GM12878 (cell line): ENCODE measurements around the gene BCLAF1. TPM values are rescaled to one million over a fixed set of nuclear protein-coding genes. Genes with fewer than 3 reads are reported as not detected.

Experiments used
- ATAC-seq: fragments of 200-7000 bp; cut with Tn5 transposase; 3 replicates; pipeline ENCODE4 v1.9.1; 2020; ENCODE audit warnings: mild to moderate bottlenecking, moderate library complexity
- BruUV-seq: library from RNA; stranded (reverse); fragments of 400-500 nt; replicated peaks from 2 replicates; lab custom pipeline; 2021; lab: Mats Ljungman, UMichigan
- CTCF ChIA-PET: fragments of 300-600 bp; sonication (Branson Sonifier 250); formaldehyde crosslinking; extraction: SDS; loops from one replicate; lab custom pipeline; 2021; ENCODE audit warnings: inconsistent platforms; lab: Yijun Ruan, JAX
- POLR2A ChIA-PET: fragments of 350-600 bp; formaldehyde crosslinking; extraction: SDS; loops from one replicate; lab custom pipeline; 2021; ENCODE audit warnings: inconsistent platforms; lab: Charles Lee
- RAD21 ChIA-PET: fragments of 300-600 bp; sonication (Branson Sonifier 250); formaldehyde crosslinking; loops from one replicate; lab custom pipeline; 2023; ENCODE audit warnings: antibody characterized with exemption; ENCODE audit not compliant: unreplicated experiment; lab: Charles Lee
- SMC1A ChIA-PET: fragments of 300-600 bp; sonication (Branson Sonifier 250); formaldehyde crosslinking; loops from one replicate; lab custom pipeline; 2023; ENCODE audit not compliant: unreplicated experiment, uncharacterized antibody; lab: Charles Lee
- DNase-seq: peaks from one replicate; pipeline ENCODE4 v3.0.0-alpha.2; 2011; ENCODE audit warnings: low read depth, low spot score
- FAIRE-seq: peaks from 3 replicates; lab custom pipeline; 2011; peaks lifted over from hg19 to GRCh38; lab: Jason Lieb, UNC
- H2AFZ ChIP-seq: 2 replicates; pipeline ENCODE4 v1.6.0; 2011; ENCODE audit warnings: low read depth, low read length, control low read depth; ENCODE audit not compliant: control insufficient read depth
- H3K27ac ChIP-seq: 2 replicates; pipeline ENCODE4 v1.5.1; 2011; ENCODE audit warnings: control low read depth; ENCODE audit not compliant: control insufficient read depth, insufficient read depth
- H3K27me3 ChIP-seq, 2 experiments: replicated peaks in 1 of 2; 2 replicates each; pipeline versions ENCODE4 v1.6.0 to v1.6.1; 2011; ENCODE audit warnings: low read length in 1 of 2; ENCODE audit not compliant: control insufficient read depth in 2 of 2, insufficient read depth in 2 of 2
- H3K36me3 ChIP-seq, 2 experiments: 2 replicates each; pipeline ENCODE4 v1.5.1; 2011; ENCODE audit warnings: low read length in 1 of 2; ENCODE audit not compliant: control insufficient read depth in 2 of 2, insufficient read depth in 2 of 2
- H3K4me1 ChIP-seq: 2 replicates; pipeline ENCODE4 v1.6.1; 2011; ENCODE audit warnings: mild to moderate bottlenecking, low read length, moderate library complexity, mixed read lengths; ENCODE audit not compliant: control insufficient read depth, insufficient read depth
- H3K4me2 ChIP-seq: 2 replicates; pipeline ENCODE4 v1.6.0; 2011; ENCODE audit warnings: control low read depth; ENCODE audit not compliant: control insufficient read depth, insufficient read depth
- H3K4me3 ChIP-seq: fragments of 200-600 bp; sonication (generic); 2 replicates; pipeline ENCODE4 v1.5.1; 2016
- H3K79me2 ChIP-seq: 2 replicates; pipeline ENCODE4 v1.6.0; 2011; ENCODE audit warnings: low read length; ENCODE audit not compliant: control insufficient read depth, insufficient read depth
- H3K9ac ChIP-seq: 2 replicates; pipeline ENCODE4 v1.8.0; 2011; ENCODE audit warnings: low read length, control low read depth, mixed read lengths; ENCODE audit not compliant: control insufficient read depth, insufficient read depth
- H3K9me3 ChIP-seq: replicated peaks from 3 replicates; pipeline ENCODE4 v1.5.1; 2011; ENCODE audit warnings: mild to moderate bottlenecking, low read length; ENCODE audit not compliant: control insufficient read depth, insufficient read depth
- H4K20me1 ChIP-seq: 2 replicates; pipeline ENCODE4 v1.6.0; 2011; ENCODE audit not compliant: control insufficient read depth, insufficient read depth
- ATF7 ChIP-seq: fragments of 450-650 bp; IDR thresholded peaks from 2 replicates; pipeline ENCODE4 v1.6.1; 2016; ENCODE audit warnings: low read depth, mild to moderate bottlenecking
- JUND ChIP-seq: IDR thresholded peaks from 2 replicates; pipeline ENCODE4 v1.6.1; 2012; ENCODE audit warnings: low read depth, mild to moderate bottlenecking, low read length, improper control_type of control experiment, moderate library complexity
- MTA2 ChIP-seq: fragments of 450-650 bp; IDR thresholded peaks from 2 replicates; pipeline ENCODE4 v1.6.1; 2016; ENCODE audit warnings: low read depth, mild to moderate bottlenecking, moderate library complexity
- RBBP5 ChIP-seq: fragments of 200-600 bp; sonication (generic); conservative IDR thresholded peaks from 2 replicates; pipeline ENCODE4 v1.6.1; 2016
- TCF12 ChIP-seq: IDR thresholded peaks from 2 replicates; pipeline ENCODE4 v1.6.1; 2011; ENCODE audit warnings: low read depth, mild to moderate bottlenecking, low read length
- TCF7 ChIP-seq: IDR thresholded peaks from 2 replicates; pipeline ENCODE4 v1.6.1; 2014; ENCODE audit warnings: antibody characterized with exemption, borderline replicate concordance
- whole genome bisulfite sequencing: methylation state at CpG from one replicate; pipeline ENCODE4 v1.1.6; 2016; ENCODE audit warnings: low lambda C conversion rate; ENCODE audit not compliant: insufficient replicate concordance, insufficient coverage; ENCODE audit errors: missing lambda C conversion rate; 5-methylcytosine and 5-hydroxymethylcytosine counted together
- in situ Hi-C: fragments of 300-500 bp; cut with MboI; formaldehyde crosslinking; loops from 9 replicates; pipeline ENCODE4 v1.14.3; 2018; ENCODE audit warnings: mixed read lengths
- intact Hi-C: fragments of 100-400 bp; cut with micrococcal nuclease; formaldehyde crosslinking; loops from one replicate; pipeline ENCODE4 v1.14.2; 2022; ENCODE audit not compliant: unreplicated experiment
- polyA plus RNA-seq, 11 experiments: library from polyadenylated mRNA; depleted of rRNA in 4 of 11; unstranded in 6 of 11; stranded (reverse) in 5 of 11; fragments of >200 nt; fragmentation: Nextera tagmentation in 4 of 11; fragmentation: Illumina TruSeq in 1 of 11; extraction: Ambion mirVana in 4 of 11; extraction: Trizol in 1 of 11; gene quantifications; 1 replicate in 1 of 11; 2 replicates in 10 of 11; pipeline versions ENCODE4 v1.2.1 to v1.2.3, GENCODE V29; 2011 to 2016; ENCODE audit warnings: inconsistent platforms in 2 of 11, missing spikeins in 2 of 11, low read depth in 1 of 11
- total RNA-seq, 4 experiments: library from RNA; depleted of rRNA in 3 of 4; stranded (reverse); fragments of >200 nt in 3 of 4; fragmentation: Illumina TruSeq in 1 of 4; extraction: Trizol in 1 of 4; gene quantifications; 2 replicates each; pipeline versions ENCODE4 v1.2.1 to v1.2.3, GENCODE V29; 2013 to 2021
- TF ChIP-seq, protein P1 (sequence below): fragments of 450-650 bp; IDR thresholded peaks from 2 replicates; pipeline ENCODE4 v1.6.1; 2017; ENCODE audit warnings: mild to moderate bottlenecking, moderate library complexity
- TF ChIP-seq, protein P2 (sequence below): fragments of 450-650 bp; IDR thresholded peaks from 2 replicates; pipeline ENCODE4 v1.6.1; 2017; ENCODE audit warnings: mild to moderate bottlenecking, low read depth, inconsistent platforms; ENCODE audit not compliant: poor library complexity, severe bottlenecking
- TF ChIP-seq, protein P3 (sequence below): fragments of 450-650 bp; formaldehyde crosslinking; IDR thresholded peaks from 2 replicates; pipeline ENCODE4 v1.4.0; 2022; ENCODE audit warnings: mild to moderate bottlenecking, moderate library complexity

BCLAF1 gene
- total and polyA plus RNA-seq, 10 of the 15 experiments (the other 5 are each of a cell fraction or from before 2014, with no cell fraction given), result 56.0 to 223 (median 114) TPM

DNA sequence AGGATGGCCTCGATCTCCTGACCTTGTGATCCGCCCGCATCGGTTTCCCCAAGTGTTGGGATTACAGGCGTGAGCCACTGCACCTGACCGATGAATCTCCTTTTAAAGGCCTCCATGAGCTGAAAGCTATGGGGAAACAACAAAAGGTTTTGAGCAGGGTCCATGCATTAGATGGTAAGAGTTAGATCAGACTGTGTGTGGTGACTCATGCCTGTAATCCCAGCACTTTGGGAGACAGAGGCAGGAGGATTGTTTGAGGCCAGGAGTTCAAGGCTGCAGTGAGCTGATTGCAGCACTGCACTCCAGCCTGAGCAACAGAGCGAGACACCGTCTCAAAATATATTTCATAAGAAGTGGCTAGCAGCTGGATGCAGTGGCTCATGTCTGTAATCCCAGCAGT lies 41.0 kb upstream of the BCLAF1 start (continued):
- TF ChIP-seq, protein P1, sequence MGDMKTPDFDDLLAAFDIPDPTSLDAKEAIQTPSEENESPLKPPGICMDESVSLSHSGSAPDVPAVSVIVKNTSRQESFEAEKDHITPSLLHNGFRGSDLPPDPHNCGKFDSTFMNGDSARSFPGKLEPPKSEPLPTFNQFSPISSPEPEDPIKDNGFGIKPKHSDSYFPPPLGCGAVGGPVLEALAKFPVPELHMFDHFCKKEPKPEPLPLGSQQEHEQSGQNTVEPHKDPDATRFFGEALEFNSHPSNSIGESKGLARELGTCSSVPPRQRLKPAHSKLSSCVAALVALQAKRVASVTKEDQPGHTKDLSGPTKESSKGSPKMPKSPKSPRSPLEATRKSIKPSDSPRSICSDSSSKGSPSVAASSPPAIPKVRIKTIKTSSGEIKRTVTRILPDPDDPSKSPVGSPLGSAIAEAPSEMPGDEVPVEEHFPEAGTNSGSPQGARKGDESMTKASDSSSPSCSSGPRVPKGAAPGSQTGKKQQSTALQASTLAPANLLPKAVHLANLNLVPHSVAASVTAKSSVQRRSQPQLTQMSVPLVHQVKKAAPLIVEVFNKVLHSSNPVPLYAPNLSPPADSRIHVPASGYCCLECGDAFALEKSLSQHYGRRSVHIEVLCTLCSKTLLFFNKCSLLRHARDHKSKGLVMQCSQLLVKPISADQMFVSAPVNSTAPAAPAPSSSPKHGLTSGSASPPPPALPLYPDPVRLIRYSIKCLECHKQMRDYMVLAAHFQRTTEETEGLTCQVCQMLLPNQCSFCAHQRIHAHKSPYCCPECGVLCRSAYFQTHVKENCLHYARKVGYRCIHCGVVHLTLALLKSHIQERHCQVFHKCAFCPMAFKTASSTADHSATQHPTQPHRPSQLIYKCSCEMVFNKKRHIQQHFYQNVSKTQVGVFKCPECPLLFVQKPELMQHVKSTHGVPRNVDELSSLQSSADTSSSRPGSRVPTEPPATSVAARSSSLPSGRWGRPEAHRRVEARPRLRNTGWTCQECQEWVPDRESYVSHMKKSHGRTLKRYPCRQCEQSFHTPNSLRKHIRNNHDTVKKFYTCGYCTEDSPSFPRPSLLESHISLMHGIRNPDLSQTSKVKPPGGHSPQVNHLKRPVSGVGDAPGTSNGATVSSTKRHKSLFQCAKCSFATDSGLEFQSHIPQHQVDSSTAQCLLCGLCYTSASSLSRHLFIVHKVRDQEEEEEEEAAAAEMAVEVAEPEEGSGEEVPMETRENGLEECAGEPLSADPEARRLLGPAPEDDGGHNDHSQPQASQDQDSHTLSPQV, result no peak
- TF ChIP-seq, protein P2, sequence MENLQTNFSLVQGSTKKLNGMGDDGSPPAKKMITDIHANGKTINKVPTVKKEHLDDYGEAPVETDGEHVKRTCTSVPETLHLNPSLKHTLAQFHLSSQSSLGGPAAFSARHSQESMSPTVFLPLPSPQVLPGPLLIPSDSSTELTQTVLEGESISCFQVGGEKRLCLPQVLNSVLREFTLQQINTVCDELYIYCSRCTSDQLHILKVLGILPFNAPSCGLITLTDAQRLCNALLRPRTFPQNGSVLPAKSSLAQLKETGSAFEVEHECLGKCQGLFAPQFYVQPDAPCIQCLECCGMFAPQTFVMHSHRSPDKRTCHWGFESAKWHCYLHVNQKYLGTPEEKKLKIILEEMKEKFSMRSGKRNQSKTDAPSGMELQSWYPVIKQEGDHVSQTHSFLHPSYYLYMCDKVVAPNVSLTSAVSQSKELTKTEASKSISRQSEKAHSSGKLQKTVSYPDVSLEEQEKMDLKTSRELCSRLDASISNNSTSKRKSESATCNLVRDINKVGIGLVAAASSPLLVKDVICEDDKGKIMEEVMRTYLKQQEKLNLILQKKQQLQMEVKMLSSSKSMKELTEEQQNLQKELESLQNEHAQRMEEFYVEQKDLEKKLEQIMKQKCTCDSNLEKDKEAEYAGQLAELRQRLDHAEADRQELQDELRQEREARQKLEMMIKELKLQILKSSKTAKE, result no peak
- no peak for TF ChIP-seq MTA2
- no peak for TF ChIP-seq ATF7
- TF ChIP-seq TCF12, result no peak

DNA sequence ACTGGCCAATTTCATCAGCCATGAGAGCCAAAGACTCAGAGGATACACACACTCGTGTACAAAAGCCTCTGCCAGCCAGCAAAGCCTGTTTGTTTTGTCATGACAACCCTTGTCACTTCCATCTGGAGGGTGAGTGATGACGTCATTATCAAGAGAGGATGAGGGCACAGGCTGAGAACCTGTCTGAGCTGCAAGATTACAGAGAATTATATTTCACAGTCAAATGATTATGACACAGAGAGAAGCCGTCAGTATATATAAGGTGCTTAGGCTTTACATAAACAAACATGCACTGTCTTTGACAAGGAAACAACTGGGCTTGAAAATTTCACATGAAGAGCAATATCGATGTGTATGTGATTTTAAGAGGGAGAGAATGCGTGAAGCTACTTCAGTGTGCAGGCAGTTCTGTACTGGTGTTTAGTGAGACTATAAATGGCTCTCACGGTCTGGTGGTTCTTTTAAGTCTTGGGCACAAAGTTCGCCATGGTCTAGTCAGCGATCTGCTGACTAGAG lies 36.5 kb upstream of the BCLAF1 start:
- no peaks in the 10 kb centered on the region for H3K9me3 ChIP-seq
- intact Hi-C loops, result no loop called here
- no peaks in the 10 kb centered on the region for H4K20me1 ChIP-seq
- H2AFZ ChIP-seq, result no peak overlapping the region
- H3K27ac ChIP-seq, result no peak overlapping the region
- H3K27me3 ChIP-seq, result no peaks in the 10 kb centered on the region; a peak in 2 of 4 replicates
- H3K4me2 ChIP-seq, result no peak overlapping the region
- H3K4me1 ChIP-seq, result no peaks in the 10 kb centered on the region
- no peak overlapping the region for H3K4me3 ChIP-seq
- DNase-seq (no peak), FAIRE-seq (no peak), ATAC-seq (no peak)
- H3K9ac ChIP-seq, result no peak overlapping the region
- WGBS, result 33% methylated on average over 8 of the region's 8 CpGs
- H3K79me2 ChIP-seq, result no peaks in the 10 kb centered on the region
- ChIA-PET POLR2A (interaction anchor here (0.8 kb wide), 1 partner anchor 559 kb away, joined by 3 read pairs; no protein-coding TSS in a partner anchor), CTCF (interaction anchor here (2.4 kb wide), 1 partner anchor 8 kb away, joined by 7 read pairs; no protein-coding TSS in a partner anchor), RAD21 (no interaction called here), SMC1A (interaction anchor here (1.1 kb wide), 1 partner anchor 49 kb away, joined by 3 read pairs; no protein-coding TSS in a partner anchor)
- no peaks in the 10 kb centered on the region for H3K36me3 ChIP-seq
- no TSS peak for BruUV-seq
- in situ Hi-C loops, result no loop called here
- TF ChIP-seq ATF7 (peak; percentile 83), RBBP5 (no peak), JUND (0 out of 2 replicates have a peak, but pooled peaks have one; percentile 33), TCF7 (no peak)
- TF ChIP-seq, protein P3, sequence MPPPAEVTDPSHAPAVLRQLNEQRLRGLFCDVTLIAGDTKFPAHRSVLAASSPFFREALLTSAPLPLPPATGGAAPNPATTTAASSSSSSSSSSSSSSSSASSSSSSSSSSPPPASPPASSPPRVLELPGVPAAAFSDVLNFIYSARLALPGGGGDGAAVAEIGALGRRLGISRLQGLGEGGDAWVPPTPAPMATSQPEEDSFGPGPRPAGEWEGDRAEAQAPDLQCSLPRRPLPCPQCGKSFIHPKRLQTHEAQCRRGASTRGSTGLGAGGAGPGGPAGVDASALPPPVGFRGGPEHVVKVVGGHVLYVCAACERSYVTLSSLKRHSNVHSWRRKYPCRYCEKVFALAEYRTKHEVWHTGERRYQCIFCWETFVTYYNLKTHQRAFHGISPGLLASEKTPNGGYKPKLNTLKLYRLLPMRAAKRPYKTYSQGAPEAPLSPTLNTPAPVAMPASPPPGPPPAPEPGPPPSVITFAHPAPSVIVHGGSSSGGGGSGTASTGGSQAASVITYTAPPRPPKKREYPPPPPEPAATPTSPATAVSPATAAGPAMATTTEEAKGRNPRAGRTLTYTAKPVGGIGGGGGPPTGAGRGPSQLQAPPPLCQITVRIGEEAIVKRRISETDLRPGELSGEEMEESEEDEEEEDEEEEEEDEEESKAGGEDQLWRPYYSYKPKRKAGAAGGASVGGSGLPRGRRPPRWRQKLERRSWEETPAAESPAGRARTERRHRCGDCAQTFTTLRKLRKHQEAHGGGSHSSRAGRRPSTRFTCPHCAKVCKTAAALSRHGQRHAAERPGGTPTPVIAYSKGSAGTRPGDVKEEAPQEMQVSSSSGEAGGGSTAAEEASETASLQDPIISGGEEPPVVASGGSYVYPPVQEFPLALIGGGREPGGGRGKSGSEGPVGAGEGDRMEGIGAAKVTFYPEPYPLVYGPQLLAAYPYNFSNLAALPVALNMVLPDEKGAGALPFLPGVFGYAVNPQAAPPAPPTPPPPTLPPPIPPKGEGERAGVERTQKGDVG (CRISPR knock-in tag), result no peak
